GM23338 (cell line): ENCODE data around the gene UNC80. TPM values are rescaled to one million over a fixed set of nuclear protein-coding genes. Genes with fewer than 3 reads are reported as not detected.
"Not testable (repeated sequence)": the region's sequence is repeated elsewhere in the genome, so short reads cannot be mapped to it uniquely, and the experiment has no call there.

ENCODE experiments used
- ATAC-seq: fragments of 200-7000 bp; cut with Tn5 transposase; 3 replicates; pipeline ENCODE4 v1.9.1; 2020
- DNase-seq: peaks from one replicate; pipeline ENCODE4 v3.0.0-alpha.2; 2015; ENCODE audit warnings: low spot score
- H2AFZ ChIP-seq: fragments of 200-600 bp; sonication (generic); 2 replicates; pipeline ENCODE4 v1.8.0; 2016; ENCODE audit warnings: antibody characterized with exemption, mild to moderate bottlenecking, moderate library complexity
- H3F3A ChIP-seq: fragments of 200-600 bp; sonication (generic); replicated peaks from 2 replicates; pipeline ENCODE4 v1.8.0; 2017; ENCODE audit warnings: antibody characterized with exemption, mixed run types, low read depth
- H3K27ac ChIP-seq: fragments of 200-600 bp; sonication (generic); 2 replicates; pipeline ENCODE4 v1.6.1; 2016; ENCODE audit warnings: low read depth
- H3K27me3 ChIP-seq: fragments of 200-600 bp; sonication (generic); 2 replicates; pipeline ENCODE4 v1.8.0; 2016; ENCODE audit warnings: mild to moderate bottlenecking, mixed run types, moderate library complexity; ENCODE audit not compliant: insufficient read depth
- H3K36me3 ChIP-seq: fragments of 200-600 bp; sonication (generic); 2 replicates; pipeline ENCODE4 v1.8.0; 2016; ENCODE audit warnings: mild to moderate bottlenecking; ENCODE audit not compliant: insufficient read depth
- H3K4me1 ChIP-seq: fragments of 200-600 bp; sonication (generic); 2 replicates; pipeline ENCODE4 v1.8.0; 2016; ENCODE audit warnings: mild to moderate bottlenecking, moderate library complexity; ENCODE audit not compliant: insufficient read depth
- H3K4me2 ChIP-seq: fragments of 200-600 bp; sonication (generic); 2 replicates; pipeline ENCODE4 v1.7.1; 2017; ENCODE audit warnings: mixed run types
- H3K4me3 ChIP-seq: fragments of 200-600 bp; sonication (generic); 2 replicates; pipeline ENCODE4 v1.6.1; 2016; ENCODE audit warnings: mixed run types
- H3K79me2 ChIP-seq: fragments of 200-600 bp; sonication (generic); replicated peaks from 2 replicates; pipeline ENCODE4 v1.8.0; 2017; ENCODE audit warnings: mild to moderate bottlenecking; ENCODE audit not compliant: insufficient read depth
- H3K9me2 ChIP-seq: fragments of 200-600 bp; sonication (generic); 2 replicates; pipeline ENCODE4 v1.8.0; 2017; ENCODE audit not compliant: insufficient read depth
- H4K20me1 ChIP-seq: fragments of 200-600 bp; sonication (generic); replicated peaks from 2 replicates; pipeline ENCODE4 v1.8.0; 2017; ENCODE audit warnings: mild to moderate bottlenecking; ENCODE audit not compliant: insufficient read depth
- H3K27ac Mint-ChIP-seq: 2 replicates; pipeline ENCODE4 v1.8.0; 2020; ENCODE audit warnings: inconsistent platforms, mild to moderate bottlenecking, moderate library complexity, mixed read lengths
- H3K27me3 Mint-ChIP-seq: 3 replicates; pipeline ENCODE4 v1.8.0; 2022; ENCODE audit warnings: low read depth, mild to moderate bottlenecking, moderate library complexity, mixed read lengths, inconsistent platforms; ENCODE audit not compliant: insufficient read depth, poor library complexity
- H3K36me3 Mint-ChIP-seq: 3 replicates; pipeline ENCODE4 v1.8.0; 2021; ENCODE audit warnings: low read depth, mild to moderate bottlenecking, inconsistent platforms, moderate library complexity, mixed read lengths
- H3K4me1 Mint-ChIP-seq: 3 replicates; pipeline ENCODE4 v1.8.0; 2020; ENCODE audit warnings: mild to moderate bottlenecking, inconsistent platforms, mixed read lengths
- H3K4me3 Mint-ChIP-seq: 3 replicates; pipeline ENCODE4 v1.8.0; 2021; ENCODE audit warnings: moderate library complexity, mild to moderate bottlenecking, inconsistent platforms, mixed read lengths
- H3K9me3 Mint-ChIP-seq: 3 replicates; pipeline ENCODE4 v1.8.0; 2020; ENCODE audit warnings: moderate library complexity, mild to moderate bottlenecking, inconsistent platforms, mixed read lengths
- CREB1 ChIP-seq: fragments of 250-450 bp; sonication (Bioruptor Pico); IDR thresholded peaks from 2 replicates; pipeline ENCODE4 v1.5.0; 2020; ENCODE audit warnings: low read depth, mild to moderate bottlenecking, moderate library complexity
- EZH2 ChIP-seq: fragments of 200-600 bp; sonication (generic); IDR thresholded peaks from one replicate; pipeline ENCODE4 v1.8.0; 2017; ENCODE audit warnings: antibody characterized with exemption, mild to moderate bottlenecking, low read depth; ENCODE audit not compliant: unreplicated experiment
- EZH2phosphoT487 ChIP-seq: fragments of 200-600 bp; sonication (generic); IDR thresholded peaks from one replicate; pipeline ENCODE4 v1.8.1; 2018; ENCODE audit warnings: antibody characterized with exemption; ENCODE audit not compliant: unreplicated experiment
- JUNB ChIP-seq: IDR thresholded peaks from one replicate; pipeline ENCODE4 v1.6.1; 2016; ENCODE audit warnings: antibody characterized with exemption; ENCODE audit not compliant: unreplicated experiment
- NANOG ChIP-seq: IDR thresholded peaks from 2 replicates; pipeline ENCODE4 v1.6.1; 2016; ENCODE audit warnings: antibody characterized with exemption, borderline replicate concordance
- POLR2AphosphoS5 ChIP-seq: IDR thresholded peaks from 2 replicates; pipeline ENCODE4 v1.6.1; 2016; ENCODE audit warnings: antibody characterized with exemption, low read depth
- STAT1 ChIP-seq: IDR thresholded peaks from one replicate; pipeline ENCODE4 v1.6.1; 2016; ENCODE audit warnings: antibody characterized with exemption; ENCODE audit not compliant: unreplicated experiment
- ZNF114 ChIP-seq: fragments of 250-450 bp; sonication (Bioruptor Pico); IDR thresholded peaks from 2 replicates; pipeline ENCODE4 v1.5.0; 2020; ENCODE audit warnings: mild to moderate bottlenecking, moderate library complexity
- ZNF331 ChIP-seq: fragments of 250-450 bp; sonication (Bioruptor Pico); IDR thresholded peaks from 2 replicates; pipeline ENCODE4 v1.5.0; 2020; ENCODE audit warnings: low read depth, mild to moderate bottlenecking, moderate library complexity
- polyA plus RNA-seq: library from polyadenylated mRNA; unstranded; fragments of >200 nt; fragmentation: Nextera tagmentation; extraction: Ambion mirVana; gene quantifications from 2 replicates; pipeline ENCODE4 v1.2.1, GENCODE V29; 2016
- total RNA-seq: library from RNA; depleted of rRNA; stranded (reverse); fragments of >200 nt; shearing (Covaris generic); gene quantifications from 2 replicates; pipeline ENCODE4 v1.2.3, GENCODE V29; 2014
- TF ChIP-seq, protein P1 (sequence below), 2 experiments: fragments of 200-600 bp in 1 of 2; sonication (generic) in 1 of 2; conservative IDR thresholded peaks; 2 replicates each; pipeline versions ENCODE4 v1.5.1 to v1.6.1; 2016 to 2017; ENCODE audit warnings: antibody characterized with exemption in 2 of 2, low read depth in 2 of 2, mild to moderate bottlenecking in 2 of 2, moderate library complexity in 1 of 2
- TF ChIP-seq, protein P2 (sequence below): fragments of 250-450 bp; sonication (Bioruptor Pico); IDR thresholded peaks from 2 replicates; pipeline ENCODE4 v1.5.0; 2020; ENCODE audit warnings: mild to moderate bottlenecking, moderate library complexity

Gene UNC80
- total and polyA plus RNA-seq, 2 experiments from 2014 or later: 0.11 to 1.5 TPM

DNA sequence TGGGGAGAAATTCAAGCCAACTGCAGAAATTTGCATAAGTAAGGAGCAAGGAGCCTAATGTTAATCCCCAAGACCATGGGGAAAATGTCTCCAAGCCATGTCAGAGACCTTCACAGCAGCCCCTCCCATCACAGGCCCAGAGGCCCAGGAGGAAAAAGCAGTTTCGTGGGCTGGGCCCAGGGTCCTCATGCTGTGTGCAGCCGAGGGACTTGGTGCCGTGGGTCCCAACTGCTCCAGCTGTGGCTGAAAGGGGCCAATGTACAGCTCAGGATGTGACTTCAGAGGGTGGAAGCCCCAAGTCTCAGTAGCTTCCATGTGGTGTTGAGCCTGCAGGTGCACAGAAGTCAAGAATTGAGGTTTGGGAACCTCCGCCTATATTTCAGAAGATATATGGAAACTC lies 23.8 kb downstream of the UNC80 start:
- not testable (repeated sequence) for H3K36me3 ChIP-seq, H4K20me1 ChIP-seq, H3K27ac ChIP-seq, H3K4me3 Mint-ChIP-seq, H3F3A ChIP-seq, H3K27me3 Mint-ChIP-seq, ATAC-seq, H3K4me1 ChIP-seq, DNase-seq, H2AFZ ChIP-seq, H3K79me2 ChIP-seq, H3K4me2 ChIP-seq, H3K27ac Mint-ChIP-seq, H3K4me3 ChIP-seq, H3K9me2 ChIP-seq, H3K27me3 ChIP-seq
- H3K9me3 Mint-ChIP-seq: peaks cover 14% of the 10 kb centered on the region
- peaks cover 21% of the 10 kb centered on the region for H3K36me3 Mint-ChIP-seq
- peaks cover 13% of the 10 kb centered on the region for H3K4me1 Mint-ChIP-seq

DNA sequence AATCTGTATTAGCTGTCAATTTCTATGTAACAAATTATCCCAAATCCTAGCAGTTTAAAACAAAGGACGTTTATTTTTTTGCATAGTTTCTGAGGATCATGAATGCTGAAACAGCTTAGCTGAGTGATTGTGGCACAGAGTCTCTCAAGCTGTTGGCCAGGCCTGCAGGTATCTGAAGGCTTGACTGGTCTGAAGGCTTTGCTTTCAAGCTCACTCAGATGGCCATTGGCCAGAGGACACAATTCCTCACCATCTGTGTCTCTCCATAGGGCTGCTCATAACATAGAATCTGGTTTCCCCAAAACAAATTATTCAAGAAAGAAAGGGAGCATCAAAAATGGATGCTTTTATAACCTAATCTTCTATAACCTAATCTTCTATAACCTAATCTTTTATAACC lies 33.7 kb downstream of the UNC80 start:
- Histone ChIP-seq H3K4me1 (no peaks in the 10 kb centered on the region), H3K36me3 (no peaks in the 10 kb centered on the region), H3F3A (no peaks in the 10 kb centered on the region), H2AFZ (no peak overlapping the region), H3K79me2 (no peaks in the 10 kb centered on the region), H3K4me2 (no peak overlapping the region), H3K4me3 (no peak overlapping the region), H3K27ac (no peak overlapping the region), H3K27me3 (no peaks in the 10 kb centered on the region), H4K20me1 (no peaks in the 10 kb centered on the region), H3K9me2 (no peaks in the 10 kb centered on the region)
- ATAC-seq: no peak
- Mint-ChIP-seq H3K27me3 (peaks cover 6% of the 10 kb centered on the region), H3K4me1 (no peaks in the 10 kb centered on the region), H3K36me3 (no peaks in the 10 kb centered on the region), H3K27ac (no peak overlapping the region), H3K4me3 (no peak overlapping the region), H3K9me3 (no peaks in the 10 kb centered on the region)
- DNase-seq: no peak
- TF ChIP-seq ZNF114 (CRISPR knock-in tag) (no peak), JUNB (no peak), EZH2 (no peak), EZH2phosphoT487 (no peak), POLR2AphosphoS5 (no peak), ZNF331 (CRISPR knock-in tag) (no peak), STAT1 (no peak), NANOG (no peak), CREB1 (CRISPR knock-in tag) (no peak)
- TF ChIP-seq, protein P1, sequence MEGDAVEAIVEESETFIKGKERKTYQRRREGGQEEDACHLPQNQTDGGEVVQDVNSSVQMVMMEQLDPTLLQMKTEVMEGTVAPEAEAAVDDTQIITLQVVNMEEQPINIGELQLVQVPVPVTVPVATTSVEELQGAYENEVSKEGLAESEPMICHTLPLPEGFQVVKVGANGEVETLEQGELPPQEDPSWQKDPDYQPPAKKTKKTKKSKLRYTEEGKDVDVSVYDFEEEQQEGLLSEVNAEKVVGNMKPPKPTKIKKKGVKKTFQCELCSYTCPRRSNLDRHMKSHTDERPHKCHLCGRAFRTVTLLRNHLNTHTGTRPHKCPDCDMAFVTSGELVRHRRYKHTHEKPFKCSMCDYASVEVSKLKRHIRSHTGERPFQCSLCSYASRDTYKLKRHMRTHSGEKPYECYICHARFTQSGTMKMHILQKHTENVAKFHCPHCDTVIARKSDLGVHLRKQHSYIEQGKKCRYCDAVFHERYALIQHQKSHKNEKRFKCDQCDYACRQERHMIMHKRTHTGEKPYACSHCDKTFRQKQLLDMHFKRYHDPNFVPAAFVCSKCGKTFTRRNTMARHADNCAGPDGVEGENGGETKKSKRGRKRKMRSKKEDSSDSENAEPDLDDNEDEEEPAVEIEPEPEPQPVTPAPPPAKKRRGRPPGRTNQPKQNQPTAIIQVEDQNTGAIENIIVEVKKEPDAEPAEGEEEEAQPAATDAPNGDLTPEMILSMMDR (conservative IDR thresholded peaks at IDR 0.05; ENCODE audit: low read depth in 2 of 2): no peak
- TF ChIP-seq, protein P2, sequence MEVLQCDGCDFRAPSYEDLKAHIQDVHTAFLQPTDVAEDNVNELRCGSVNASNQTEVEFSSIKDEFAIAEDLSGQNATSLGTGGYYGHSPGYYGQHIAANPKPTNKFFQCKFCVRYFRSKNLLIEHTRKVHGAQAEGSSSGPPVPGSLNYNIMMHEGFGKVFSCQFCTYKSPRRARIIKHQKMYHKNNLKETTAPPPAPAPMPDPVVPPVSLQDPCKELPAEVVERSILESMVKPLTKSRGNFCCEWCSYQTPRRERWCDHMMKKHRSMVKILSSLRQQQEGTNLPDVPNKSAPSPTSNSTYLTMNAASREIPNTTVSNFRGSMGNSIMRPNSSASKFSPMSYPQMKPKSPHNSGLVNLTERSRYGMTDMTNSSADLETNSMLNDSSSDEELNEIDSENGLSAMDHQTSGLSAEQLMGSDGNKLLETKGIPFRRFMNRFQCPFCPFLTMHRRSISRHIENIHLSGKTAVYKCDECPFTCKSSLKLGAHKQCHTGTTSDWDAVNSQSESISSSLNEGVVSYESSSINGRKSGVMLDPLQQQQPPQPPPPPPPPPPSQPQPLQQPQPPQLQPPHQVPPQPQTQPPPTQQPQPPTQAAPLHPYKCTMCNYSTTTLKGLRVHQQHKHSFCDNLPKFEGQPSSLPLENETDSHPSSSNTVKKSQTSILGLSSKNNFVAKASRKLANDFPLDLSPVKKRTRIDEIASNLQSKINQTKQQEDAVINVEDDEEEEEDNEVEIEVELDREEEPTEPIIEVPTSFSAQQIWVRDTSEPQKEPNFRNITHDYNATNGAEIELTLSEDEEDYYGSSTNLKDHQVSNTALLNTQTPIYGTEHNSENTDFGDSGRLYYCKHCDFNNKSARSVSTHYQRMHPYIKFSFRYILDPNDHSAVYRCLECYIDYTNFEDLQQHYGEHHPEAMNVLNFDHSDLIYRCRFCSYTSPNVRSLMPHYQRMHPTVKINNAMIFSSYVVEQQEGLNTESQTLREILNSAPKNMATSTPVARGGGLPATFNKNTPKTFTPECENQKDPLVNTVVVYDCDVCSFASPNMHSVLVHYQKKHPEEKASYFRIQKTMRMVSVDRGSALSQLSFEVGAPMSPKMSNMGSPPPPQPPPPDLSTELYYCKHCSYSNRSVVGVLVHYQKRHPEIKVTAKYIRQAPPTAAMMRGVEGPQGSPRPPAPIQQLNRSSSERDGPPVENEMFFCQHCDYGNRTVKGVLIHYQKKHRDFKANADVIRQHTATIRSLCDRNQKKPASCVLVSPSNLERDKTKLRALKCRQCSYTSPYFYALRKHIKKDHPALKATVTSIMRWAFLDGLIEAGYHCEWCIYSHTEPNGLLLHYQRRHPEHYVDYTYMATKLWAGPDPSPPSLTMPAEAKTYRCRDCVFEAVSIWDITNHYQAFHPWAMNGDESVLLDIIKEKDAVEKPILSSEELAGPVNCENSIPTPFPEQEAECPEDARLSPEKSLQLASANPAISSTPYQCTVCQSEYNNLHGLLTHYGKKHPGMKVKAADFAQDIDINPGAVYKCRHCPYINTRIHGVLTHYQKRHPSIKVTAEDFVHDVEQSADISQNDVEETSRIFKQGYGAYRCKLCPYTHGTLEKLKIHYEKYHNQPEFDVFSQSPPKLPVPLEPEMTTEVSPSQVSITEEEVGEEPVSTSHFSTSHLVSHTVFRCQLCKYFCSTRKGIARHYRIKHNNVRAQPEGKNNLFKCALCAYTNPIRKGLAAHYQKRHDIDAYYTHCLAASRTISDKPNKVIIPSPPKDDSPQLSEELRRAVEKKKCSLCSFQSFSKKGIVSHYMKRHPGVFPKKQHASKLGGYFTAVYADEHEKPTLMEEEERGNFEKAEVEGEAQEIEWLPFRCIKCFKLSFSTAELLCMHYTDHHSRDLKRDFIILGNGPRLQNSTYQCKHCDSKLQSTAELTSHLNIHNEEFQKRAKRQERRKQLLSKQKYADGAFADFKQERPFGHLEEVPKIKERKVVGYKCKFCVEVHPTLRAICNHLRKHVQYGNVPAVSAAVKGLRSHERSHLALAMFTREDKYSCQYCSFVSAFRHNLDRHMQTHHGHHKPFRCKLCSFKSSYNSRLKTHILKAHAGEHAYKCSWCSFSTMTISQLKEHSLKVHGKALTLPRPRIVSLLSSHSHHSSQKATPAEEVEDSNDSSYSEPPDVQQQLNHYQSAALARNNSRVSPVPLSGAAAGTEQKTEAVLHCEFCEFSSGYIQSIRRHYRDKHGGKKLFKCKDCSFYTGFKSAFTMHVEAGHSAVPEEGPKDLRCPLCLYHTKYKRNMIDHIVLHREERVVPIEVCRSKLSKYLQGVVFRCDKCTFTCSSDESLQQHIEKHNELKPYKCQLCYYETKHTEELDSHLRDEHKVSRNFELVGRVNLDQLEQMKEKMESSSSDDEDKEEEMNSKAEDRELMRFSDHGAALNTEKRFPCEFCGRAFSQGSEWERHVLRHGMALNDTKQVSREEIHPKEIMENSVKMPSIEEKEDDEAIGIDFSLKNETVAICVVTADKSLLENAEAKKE (CRISPR knock-in tag): no peak
